Gastroesophageal sphincter (tissue), 4 donors: Measurements from ENCODE around the gene TFB2M. TPM values are rescaled to one million over a fixed set of nuclear protein-coding genes. Genes with fewer than 3 reads are reported as not detected.

ENCODE experiments used
- ATAC-seq: fragments of 150-250 bp; one replicate; pipeline ENCODE4 v1.9.1; 2016; ENCODE audit warnings: mild to moderate bottlenecking, moderate library complexity
- H3K27ac ChIP-seq, 4 donors: fragments of 200-600 bp; sonication (generic) in 3 of 4; 1 replicate in 3 of 4; 2 replicates in 1 of 4; pipeline ENCODE4 v1.5.1; 2016 to 2019
- H3K27me3 ChIP-seq: fragments of 200-600 bp; sonication (generic); one replicate; pipeline ENCODE4 v1.5.1; 2019
- H3K36me3 ChIP-seq, 2 donors: fragments of 200-600 bp; sonication (generic); one replicate each; pipeline ENCODE4 v1.5.1; 2019; ENCODE audit warnings: control low read depth in 1 of 2
- H3K4me1 ChIP-seq, 3 donors: fragments of 200-600 bp; sonication (generic); 1 replicate in 2 of 3; 2 replicates in 1 of 3; pipeline ENCODE4 v1.5.1; 2016 to 2019; ENCODE audit warnings: control low read depth in 2 of 3
- H3K4me3 ChIP-seq, 2 donors: fragments of 200-600 bp; sonication (generic); one replicate each; pipeline ENCODE4 v1.5.1; 2019; ENCODE audit warnings: mild to moderate bottlenecking in 1 of 2, moderate library complexity in 1 of 2
- H3K9me3 ChIP-seq, 3 donors: fragments of 200-600 bp; sonication (generic); one replicate each; pipeline ENCODE4 v1.5.1; 2017 to 2019; ENCODE audit warnings: control low read depth in 2 of 3
- EP300 ChIP-seq: sonication (generic); formaldehyde crosslinking; IDR thresholded peaks from one replicate; pipeline ENCODE4 v1.6.1; 2017; ENCODE audit warnings: antibody characterized with exemption, mild to moderate bottlenecking
- POLR2A ChIP-seq, 2 donors: fragments of 450-650 bp; IDR thresholded peaks; one replicate each; pipeline ENCODE4 v1.6.1; 2017; ENCODE audit warnings: antibody characterized with exemption in 2 of 2, mild to moderate bottlenecking in 2 of 2, moderate library complexity in 1 of 2
- POLR2AphosphoS5 ChIP-seq: sonication (generic); formaldehyde crosslinking; IDR thresholded peaks from one replicate; pipeline ENCODE4 v1.6.1; 2017; ENCODE audit warnings: antibody characterized with exemption
- WGBS, 2 donors: methylation state at CpG; one replicate each; pipeline ENCODE4 v1.1.5; 2018; ENCODE audit warnings: low coverage in 1 of 2; 5-methylcytosine and 5-hydroxymethylcytosine counted together
- total RNA-seq, 4 donors: library from RNA; depleted of rRNA; stranded (reverse); fragments of >200 nt; gene quantifications; one replicate each; pipeline ENCODE4 v1.1.0, GENCODE V29; 2016
- TF ChIP-seq, protein P1 (sequence below), 4 experiments: fragments of 200-600 bp in 2 of 4; fragments of 450-650 bp in 2 of 4; sonication (generic) in 1 of 4; IDR thresholded peaks; one replicate each; pipeline ENCODE4 v1.5.1; 2017 to 2019; ENCODE audit warnings: antibody characterized with exemption in 4 of 4, mild to moderate bottlenecking in 2 of 4, moderate library complexity in 2 of 4

TFB2M gene
- total RNA-seq, 4 donors from 2014 or later, result 7.4 to 12.8 (median 10.2) TPM

DNA sequence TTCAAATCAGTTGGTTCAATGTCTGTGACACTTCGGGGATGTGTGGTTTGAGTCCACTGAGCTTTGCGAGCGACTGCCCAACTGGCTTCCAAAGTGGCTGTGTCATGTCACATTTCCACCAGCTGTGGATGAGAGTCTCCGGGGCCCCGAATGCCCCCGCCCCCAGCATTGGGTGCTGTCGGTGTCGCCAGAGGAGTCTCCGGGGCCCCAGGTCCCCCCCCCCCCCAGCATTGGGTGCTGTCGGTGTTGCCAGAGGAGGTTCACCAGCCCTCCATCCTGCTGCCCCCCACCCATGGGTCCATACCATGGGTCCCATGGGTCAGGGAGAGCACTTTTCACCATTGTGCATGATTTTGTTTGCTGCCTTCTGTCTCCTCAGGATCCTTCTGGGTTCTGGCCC, 49.9 kb downstream of the TFB2M start:
- 97 to 100% methylated on average over 2 to 6 of the region's 10 CpGs for WGBS, 2 donors
- H3K36me3 ChIP-seq, result no peaks in the 10 kb centered on the region
- TF ChIP-seq POLR2AphosphoS5, result no peak
- TF ChIP-seq, protein P1, sequence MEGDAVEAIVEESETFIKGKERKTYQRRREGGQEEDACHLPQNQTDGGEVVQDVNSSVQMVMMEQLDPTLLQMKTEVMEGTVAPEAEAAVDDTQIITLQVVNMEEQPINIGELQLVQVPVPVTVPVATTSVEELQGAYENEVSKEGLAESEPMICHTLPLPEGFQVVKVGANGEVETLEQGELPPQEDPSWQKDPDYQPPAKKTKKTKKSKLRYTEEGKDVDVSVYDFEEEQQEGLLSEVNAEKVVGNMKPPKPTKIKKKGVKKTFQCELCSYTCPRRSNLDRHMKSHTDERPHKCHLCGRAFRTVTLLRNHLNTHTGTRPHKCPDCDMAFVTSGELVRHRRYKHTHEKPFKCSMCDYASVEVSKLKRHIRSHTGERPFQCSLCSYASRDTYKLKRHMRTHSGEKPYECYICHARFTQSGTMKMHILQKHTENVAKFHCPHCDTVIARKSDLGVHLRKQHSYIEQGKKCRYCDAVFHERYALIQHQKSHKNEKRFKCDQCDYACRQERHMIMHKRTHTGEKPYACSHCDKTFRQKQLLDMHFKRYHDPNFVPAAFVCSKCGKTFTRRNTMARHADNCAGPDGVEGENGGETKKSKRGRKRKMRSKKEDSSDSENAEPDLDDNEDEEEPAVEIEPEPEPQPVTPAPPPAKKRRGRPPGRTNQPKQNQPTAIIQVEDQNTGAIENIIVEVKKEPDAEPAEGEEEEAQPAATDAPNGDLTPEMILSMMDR (IDR thresholded peaks at IDR 0.05), result no peak
- no peak for TF ChIP-seq POLR2A (IDR thresholded peaks at IDR 0.05)
- TF ChIP-seq EP300, result no peak
- H3K4me3 ChIP-seq, result no peak overlapping the region
- no peaks in the 10 kb centered on the region for H3K4me1 ChIP-seq
- no peak for ATAC-seq
- H3K27me3 ChIP-seq, result no peaks in the 10 kb centered on the region
- no peak overlapping the region for H3K27ac ChIP-seq
- peaks cover 0 to 46% (median 0%) of the 10 kb centered on the region in 3 donors for H3K9me3 ChIP-seq

DNA sequence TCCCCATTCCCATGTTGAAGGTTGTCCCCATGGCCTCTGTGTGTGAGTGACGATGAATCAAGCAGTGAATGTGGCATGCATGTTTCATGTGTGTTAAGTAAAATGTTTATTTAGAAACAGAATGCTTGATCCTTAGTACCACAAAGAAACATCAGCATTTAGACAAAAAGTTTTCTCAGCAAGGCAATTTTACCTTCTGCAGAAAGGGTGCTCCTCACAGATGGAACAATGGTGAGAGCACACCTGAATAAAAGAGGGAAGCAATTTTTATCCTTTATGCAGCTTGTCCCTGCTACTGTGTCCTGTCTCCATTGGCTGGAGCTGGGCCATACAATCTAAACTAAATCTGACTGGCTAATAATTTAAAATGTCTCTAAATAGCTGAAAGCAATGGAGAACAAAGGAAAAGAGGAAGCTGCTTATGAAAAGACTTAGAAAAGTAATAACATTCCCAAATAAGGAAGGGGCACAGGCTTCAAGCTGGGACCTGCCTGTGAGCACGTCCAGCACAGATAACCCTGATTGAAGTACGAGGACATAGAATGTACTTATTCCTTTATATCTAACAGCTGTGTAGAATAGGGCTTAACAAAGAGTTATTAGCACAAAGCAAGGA, 50.6 kb downstream of the TFB2M start:
- WGBS, 2 donors, result 69 to 73% methylated on average over 3 of the region's 3 CpGs
- Histone ChIP-seq H3K9me3 (peaks cover 0 to 46% (median 0%) of the 10 kb centered on the region in 3 donors), H3K4me1 (no peaks in the 10 kb centered on the region), H3K4me3 (no peak overlapping the region), H3K36me3 (no peaks in the 10 kb centered on the region), H3K27me3 (no peaks in the 10 kb centered on the region), H3K27ac (no peak overlapping the region)
- TF ChIP-seq, protein P1 (IDR thresholded peaks at IDR 0.05), result no peak
- no peak for TF ChIP-seq EP300
- TF ChIP-seq POLR2A (IDR thresholded peaks at IDR 0.05), result no peak
- no peak for TF ChIP-seq POLR2AphosphoS5
- ATAC-seq, result no peak

DNA sequence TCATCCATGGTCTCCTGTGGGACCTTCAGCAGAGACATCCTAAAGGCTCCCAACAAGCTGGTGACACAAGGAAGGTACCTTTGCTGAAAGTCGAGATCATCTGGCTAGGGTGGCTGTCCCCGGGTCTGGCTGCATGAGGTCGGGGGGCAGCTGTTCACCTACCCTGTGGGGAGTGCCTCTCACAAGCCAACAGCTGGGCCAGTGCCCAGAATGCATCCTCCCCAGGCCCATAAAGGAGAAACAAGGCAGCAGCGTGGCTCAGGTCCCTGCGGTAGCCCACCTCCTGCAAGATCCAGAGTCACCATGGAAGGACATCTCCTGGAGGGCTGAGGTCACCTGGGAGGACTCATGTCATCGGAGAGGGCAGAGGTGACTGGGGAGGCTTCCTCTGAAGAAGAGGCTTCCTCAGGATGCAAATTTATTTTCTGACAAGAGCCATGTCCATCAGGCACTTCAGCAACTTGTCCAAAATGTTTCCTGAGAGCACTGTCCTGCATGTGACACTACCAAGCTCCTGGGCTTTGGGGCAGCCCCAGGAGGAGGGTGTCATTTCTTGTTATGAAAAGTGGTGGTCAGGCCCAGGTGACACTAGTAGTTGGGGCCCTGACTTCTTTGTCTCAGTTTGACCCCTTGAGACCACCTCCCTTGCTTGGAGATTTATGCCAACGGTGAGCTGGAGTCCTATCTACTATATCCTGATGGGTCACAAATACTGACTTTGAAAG, 52.3 kb downstream of the TFB2M start:
- Histone ChIP-seq H3K36me3 (no peaks in the 10 kb centered on the region), H3K4me3 (no peak overlapping the region), H3K27me3 (no peaks in the 10 kb centered on the region), H3K9me3 (peaks cover 0 to 46% (median 0%) of the 10 kb centered on the region in 3 donors), H3K27ac (no peak overlapping the region), H3K4me1 (no peaks in the 10 kb centered on the region)
- ATAC-seq, result no peak
- 100% methylated on average over 1 of the region's 7 CpGs; no CpG with 5 or more reads in 1 of the 2 donors for WGBS, 2 donors
- TF ChIP-seq, protein P1 (IDR thresholded peaks at IDR 0.05), result no peak
- no peak for TF ChIP-seq POLR2A (IDR thresholded peaks at IDR 0.05)
- no peak for TF ChIP-seq EP300
- TF ChIP-seq POLR2AphosphoS5, result no peak

DNA sequence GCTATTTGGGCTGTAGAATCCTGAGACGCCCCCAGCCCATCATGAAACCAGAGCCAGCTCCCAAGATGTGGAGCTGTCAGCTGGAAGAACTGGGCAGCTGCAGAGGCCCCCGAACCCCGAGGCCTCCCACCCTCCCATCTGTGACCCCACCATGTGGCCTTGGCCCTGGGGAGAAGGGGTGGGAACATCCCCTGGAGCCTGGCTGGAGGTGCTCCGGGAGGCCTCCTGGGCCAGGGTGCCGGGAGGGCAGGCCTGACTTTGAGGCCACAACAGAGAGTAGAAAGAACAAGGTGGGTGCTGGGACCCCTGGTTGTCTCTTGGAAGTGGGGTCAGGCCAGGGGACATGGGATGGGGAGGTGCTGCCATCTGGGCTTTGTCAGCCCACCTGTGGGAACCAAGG, 53.0 kb downstream of the TFB2M start:
- Histone ChIP-seq H3K9me3 (peaks cover 0 to 46% (median 0%) of the 10 kb centered on the region in 3 donors), H3K27me3 (no peaks in the 10 kb centered on the region), H3K36me3 (no peaks in the 10 kb centered on the region), H3K4me1 (peaks cover 0 to 2% (median 0%) of the 10 kb centered on the region in 3 donors), H3K27ac (no peak overlapping the region), H3K4me3 (no peak overlapping the region)
- whole genome bisulfite sequencing, 2 donors, result no CpG with 5 or more reads among the region's 5 CpGs
- ATAC-seq, result no peak
- no peak for TF ChIP-seq POLR2AphosphoS5
- TF ChIP-seq EP300, result no peak
- TF ChIP-seq POLR2A (IDR thresholded peaks at IDR 0.05), result no peak
- TF ChIP-seq, protein P1 (IDR thresholded peaks at IDR 0.05), result no peak
